Measurements from ENCODE around the gene RPL21.

The RPL21 gene

DNA sequence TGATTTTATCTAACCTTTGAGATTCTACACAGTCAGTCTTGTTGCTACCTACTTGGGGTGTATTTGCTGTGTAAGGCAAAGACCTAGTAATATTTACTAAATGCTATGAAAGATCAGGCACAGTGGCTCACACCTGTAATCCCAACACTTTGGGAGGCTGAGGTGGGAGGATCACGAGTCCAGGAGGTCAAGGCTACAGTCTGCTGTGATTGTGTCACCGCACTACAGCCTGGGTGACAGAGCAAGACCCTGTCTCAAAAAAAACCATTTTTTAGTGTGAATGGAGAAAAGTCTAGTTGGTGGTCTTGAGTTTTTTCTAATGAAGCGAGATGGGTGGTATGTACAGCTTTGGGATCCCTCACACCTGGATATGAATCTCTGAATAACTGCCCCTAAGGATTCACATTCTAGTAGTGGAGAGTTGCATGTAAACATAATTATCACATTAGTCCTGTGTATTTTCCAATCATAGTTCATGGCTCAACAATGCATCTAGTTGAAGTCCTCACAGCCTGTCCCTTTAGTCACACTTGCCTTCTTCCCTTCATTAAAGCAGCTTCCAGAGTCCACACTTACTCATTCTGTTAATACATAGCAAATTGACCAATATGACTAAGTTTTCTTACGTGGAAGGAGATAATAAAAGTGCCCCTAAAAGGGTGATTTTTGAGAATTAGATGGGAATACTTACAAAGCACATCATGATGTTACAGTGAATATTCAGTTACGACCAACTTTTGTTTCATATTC is 7.5 kb downstream of the RPL21 start:
- TF ChIP-seq EGR1 (IDR thresholded peaks at IDR 0.05) (no peak), TCF12 (IDR thresholded peaks at IDR 0.05; ENCODE audit: low read depth) (no peak), RAD21 (IDR thresholded peaks at IDR 0.05; ENCODE audit: low read depth) (no peak), TEAD4 (IDR thresholded peaks at IDR 0.05) (no peak), CEBPB (IDR thresholded peaks at IDR 0.05) (no peak), TAF1 (IDR thresholded peaks at IDR 0.05; ENCODE audit: low read depth) (no peak)
- TF ChIP-seq, protein P1, sequence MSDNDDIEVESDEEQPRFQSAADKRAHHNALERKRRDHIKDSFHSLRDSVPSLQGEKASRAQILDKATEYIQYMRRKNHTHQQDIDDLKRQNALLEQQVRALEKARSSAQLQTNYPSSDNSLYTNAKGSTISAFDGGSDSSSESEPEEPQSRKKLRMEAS (IDR thresholded peaks at IDR 0.05) = no peak
- TF ChIP-seq, protein P2, sequence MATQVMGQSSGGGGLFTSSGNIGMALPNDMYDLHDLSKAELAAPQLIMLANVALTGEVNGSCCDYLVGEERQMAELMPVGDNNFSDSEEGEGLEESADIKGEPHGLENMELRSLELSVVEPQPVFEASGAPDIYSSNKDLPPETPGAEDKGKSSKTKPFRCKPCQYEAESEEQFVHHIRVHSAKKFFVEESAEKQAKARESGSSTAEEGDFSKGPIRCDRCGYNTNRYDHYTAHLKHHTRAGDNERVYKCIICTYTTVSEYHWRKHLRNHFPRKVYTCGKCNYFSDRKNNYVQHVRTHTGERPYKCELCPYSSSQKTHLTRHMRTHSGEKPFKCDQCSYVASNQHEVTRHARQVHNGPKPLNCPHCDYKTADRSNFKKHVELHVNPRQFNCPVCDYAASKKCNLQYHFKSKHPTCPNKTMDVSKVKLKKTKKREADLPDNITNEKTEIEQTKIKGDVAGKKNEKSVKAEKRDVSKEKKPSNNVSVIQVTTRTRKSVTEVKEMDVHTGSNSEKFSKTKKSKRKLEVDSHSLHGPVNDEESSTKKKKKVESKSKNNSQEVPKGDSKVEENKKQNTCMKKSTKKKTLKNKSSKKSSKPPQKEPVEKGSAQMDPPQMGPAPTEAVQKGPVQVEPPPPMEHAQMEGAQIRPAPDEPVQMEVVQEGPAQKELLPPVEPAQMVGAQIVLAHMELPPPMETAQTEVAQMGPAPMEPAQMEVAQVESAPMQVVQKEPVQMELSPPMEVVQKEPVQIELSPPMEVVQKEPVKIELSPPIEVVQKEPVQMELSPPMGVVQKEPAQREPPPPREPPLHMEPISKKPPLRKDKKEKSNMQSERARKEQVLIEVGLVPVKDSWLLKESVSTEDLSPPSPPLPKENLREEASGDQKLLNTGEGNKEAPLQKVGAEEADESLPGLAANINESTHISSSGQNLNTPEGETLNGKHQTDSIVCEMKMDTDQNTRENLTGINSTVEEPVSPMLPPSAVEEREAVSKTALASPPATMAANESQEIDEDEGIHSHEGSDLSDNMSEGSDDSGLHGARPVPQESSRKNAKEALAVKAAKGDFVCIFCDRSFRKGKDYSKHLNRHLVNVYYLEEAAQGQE (IDR thresholded peaks at IDR 0.05; ENCODE audit: low read depth) = no peak
- TF ChIP-seq, protein P3, sequence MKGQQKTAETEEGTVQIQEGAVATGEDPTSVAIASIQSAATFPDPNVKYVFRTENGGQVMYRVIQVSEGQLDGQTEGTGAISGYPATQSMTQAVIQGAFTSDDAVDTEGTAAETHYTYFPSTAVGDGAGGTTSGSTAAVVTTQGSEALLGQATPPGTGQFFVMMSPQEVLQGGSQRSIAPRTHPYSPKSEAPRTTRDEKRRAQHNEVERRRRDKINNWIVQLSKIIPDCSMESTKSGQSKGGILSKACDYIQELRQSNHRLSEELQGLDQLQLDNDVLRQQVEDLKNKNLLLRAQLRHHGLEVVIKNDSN (IDR thresholded peaks at IDR 0.05) = no peak

GRCh38 chr13:27259831-27260230 is 8.5 kb downstream of the RPL21 start:
- TF ChIP-seq CREB1 (IDR thresholded peaks at IDR 0.05; ENCODE audit: low read depth) = no peak
- TF ChIP-seq YY1 (IDR thresholded peaks at IDR 0.05; ENCODE audit: low read depth) = no peak
- TF ChIP-seq, protein P1 (IDR thresholded peaks at IDR 0.05) = no peak

GRCh38 chr13:27261396-27261795 is 10.0 kb downstream of the RPL21 start:
- no peak for TF ChIP-seq TEAD4 (IDR thresholded peaks at IDR 0.05)
- TF ChIP-seq, protein P3 (IDR thresholded peaks at IDR 0.05) = no peak
- no peak for TF ChIP-seq NFIC (IDR thresholded peaks at IDR 0.05)
- no peak for TF ChIP-seq RAD21 (IDR thresholded peaks at IDR 0.05; ENCODE audit: low read depth)
- TF ChIP-seq, protein P2 (IDR thresholded peaks at IDR 0.05; ENCODE audit: low read depth) = no peak
- TF ChIP-seq YY1 (IDR thresholded peaks at IDR 0.05; ENCODE audit: low read depth) = no peak
- no peak for TF ChIP-seq EGR1 (IDR thresholded peaks at IDR 0.05)
- TF ChIP-seq ZBTB7A (IDR thresholded peaks at IDR 0.05; ENCODE audit: low read depth) = no peak
- TF ChIP-seq TAF1 (IDR thresholded peaks at IDR 0.05; ENCODE audit: low read depth) = no peak
- TF ChIP-seq CREB1 (IDR thresholded peaks at IDR 0.05; ENCODE audit: low read depth) = no peak
- TF ChIP-seq EP300 (IDR thresholded peaks at IDR 0.05; ENCODE audit: borderline replicate concordance) = no peak
- TF ChIP-seq FOXM1 (IDR thresholded peaks at IDR 0.05; ENCODE audit: borderline replicate concordance, low read depth) = no peak
- no peak for TF ChIP-seq TCF12 (IDR thresholded peaks at IDR 0.05; ENCODE audit: low read depth)
- TF ChIP-seq CEBPB (IDR thresholded peaks at IDR 0.05) = no peak
- TF ChIP-seq, protein P1 (IDR thresholded peaks at IDR 0.05) = no peak

GRCh38 chr13:27263438-27263837 is 12.1 kb downstream of the RPL21 start:
- TF ChIP-seq, protein P3 (IDR thresholded peaks at IDR 0.05) = no peak
- TF ChIP-seq RAD21 (IDR thresholded peaks at IDR 0.05; ENCODE audit: low read depth) (no peak), CEBPB (IDR thresholded peaks at IDR 0.05) (no peak), EP300 (IDR thresholded peaks at IDR 0.05; ENCODE audit: borderline replicate concordance) (no peak), TEAD4 (IDR thresholded peaks at IDR 0.05) (no peak), FOXM1 (IDR thresholded peaks at IDR 0.05; ENCODE audit: borderline replicate concordance, low read depth) (no peak), EGR1 (IDR thresholded peaks at IDR 0.05) (no peak), NFIC (IDR thresholded peaks at IDR 0.05) (no peak), ZBTB7A (IDR thresholded peaks at IDR 0.05; ENCODE audit: low read depth) (no peak), YY1 (IDR thresholded peaks at IDR 0.05; ENCODE audit: low read depth) (no peak)
- TF ChIP-seq, protein P1 (IDR thresholded peaks at IDR 0.05) = no peak
- TF ChIP-seq, protein P2 (IDR thresholded peaks at IDR 0.05; ENCODE audit: low read depth) = no peak

Measured in Ishikawa (cell line).